Loucy (cell line): ENCODE results near the gene MYOM1.

Experiments used
- H2AFZ ChIP-seq: fragments of 200-600 bp; sonication (generic); 2 replicates; pipeline ENCODE4 v1.6.0; 2016; ENCODE audit warnings: antibody characterized with exemption, mild to moderate bottlenecking, low read length, moderate library complexity
- H3F3A ChIP-seq: fragments of 200-600 bp; 2 replicates; pipeline ENCODE4 v1.6.0; 2016; ENCODE audit warnings: antibody characterized with exemption, low read depth, mild to moderate bottlenecking
- H3K27me3 ChIP-seq: fragments of 200-600 bp; sonication (generic); 2 replicates; pipeline ENCODE4 v1.6.1; 2014; ENCODE audit warnings: low read length, mild to moderate bottlenecking; ENCODE audit not compliant: insufficient read depth, poor library complexity, severe bottlenecking
- H3K36me3 ChIP-seq: fragments of 200-600 bp; sonication (generic); 2 replicates; pipeline ENCODE4 v1.6.1; 2016; ENCODE audit warnings: low read length; ENCODE audit not compliant: insufficient read depth
- H3K4me1 ChIP-seq: fragments of 200-600 bp; sonication (generic); 2 replicates; pipeline ENCODE4 v1.5.1; 2014; ENCODE audit warnings: low read length, mild to moderate bottlenecking; ENCODE audit not compliant: insufficient read depth, poor library complexity, severe bottlenecking
- H3K4me2 ChIP-seq: fragments of 200-600 bp; sonication (generic); 2 replicates; pipeline ENCODE4 v1.6.0; 2014; ENCODE audit warnings: antibody characterized with exemption, low read length, low read depth, mild to moderate bottlenecking; ENCODE audit not compliant: poor library complexity, severe bottlenecking
- H3K4me3 ChIP-seq: fragments of 200-600 bp; sonication (generic); 2 replicates; pipeline ENCODE4 v1.5.1; 2014; ENCODE audit warnings: low read length, mild to moderate bottlenecking, mixed read lengths; ENCODE audit not compliant: poor library complexity, severe bottlenecking
- H3K79me2 ChIP-seq: fragments of 200-600 bp; sonication (generic); 2 replicates; pipeline ENCODE4 v1.6.1; 2014; ENCODE audit warnings: low read length; ENCODE audit not compliant: insufficient read depth
- H3K9ac ChIP-seq: fragments of 200-600 bp; sonication (generic); 2 replicates; pipeline ENCODE4 v1.6.0; 2014; ENCODE audit warnings: mild to moderate bottlenecking, low read depth, low read length, moderate library complexity; ENCODE audit not compliant: poor library complexity, severe bottlenecking
- H3K9me2 ChIP-seq: fragments of 200-600 bp; sonication (generic); replicated peaks from 2 replicates; pipeline ENCODE4 v1.6.1; 2016; ENCODE audit warnings: low read depth, low read length, mixed read lengths
- H3K9me3 ChIP-seq: fragments of 200-600 bp; sonication (generic); 2 replicates; pipeline ENCODE4 v1.6.1; 2014; ENCODE audit warnings: mild to moderate bottlenecking, antibody characterized with exemption, low read length, low read depth; ENCODE audit not compliant: insufficient read depth
- H4K20me1 ChIP-seq: fragments of 200-600 bp; sonication (generic); 2 replicates; pipeline ENCODE4 v1.6.0; 2014; ENCODE audit warnings: antibody characterized with exemption, low read length, mild to moderate bottlenecking; ENCODE audit not compliant: insufficient read depth, poor library complexity, severe bottlenecking
- EZH2phosphoT487 ChIP-seq: fragments of 200-600 bp; IDR thresholded peaks from 2 replicates; pipeline ENCODE4 v1.6.1; 2018; ENCODE audit warnings: antibody characterized with exemption, mild to moderate bottlenecking, moderate library complexity, borderline replicate concordance
- TF ChIP-seq, protein P1 (sequence below): fragments of 200-600 bp; sonication (generic); conservative IDR thresholded peaks from 2 replicates; pipeline ENCODE4 v1.5.1; 2014; ENCODE audit warnings: mild to moderate bottlenecking, antibody characterized with exemption, low read length

MYOM1 gene

DNA sequence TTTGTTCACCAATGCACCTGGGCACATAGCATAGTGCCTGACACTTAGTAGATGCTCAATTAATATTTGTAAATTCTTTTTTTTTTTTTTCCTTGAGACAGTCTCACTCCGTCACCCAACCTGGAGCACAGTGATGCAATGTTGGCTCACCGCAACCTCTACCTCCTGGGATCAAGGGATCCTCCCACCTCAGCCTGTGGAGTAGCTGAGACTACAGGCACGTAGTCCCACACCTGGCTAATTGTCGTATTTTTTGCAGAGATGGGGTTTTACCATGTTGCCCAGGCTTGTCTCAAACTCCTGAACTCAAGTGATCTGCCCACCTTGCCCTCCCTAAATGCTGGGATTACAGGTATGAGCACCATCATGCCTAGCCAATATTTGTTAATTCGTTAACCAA is 183.7 kb downstream of the MYOM1 start:
- Histone ChIP-seq H3K4me3 (no peak overlapping the region), H3K36me3 (no peaks in the 10 kb centered on the region), H3K4me2 (no peak overlapping the region), H3K9me3 (no peaks in the 10 kb centered on the region), H3K4me1 (no peaks in the 10 kb centered on the region), H2AFZ (no peak overlapping the region), H3K9ac (no peak overlapping the region), H4K20me1 (no peaks in the 10 kb centered on the region), H3K9me2 (no peaks in the 10 kb centered on the region), H3F3A (no peaks in the 10 kb centered on the region), H3K79me2 (no peaks in the 10 kb centered on the region), H3K27me3 (no peaks in the 10 kb centered on the region)
- TF ChIP-seq, protein P1, sequence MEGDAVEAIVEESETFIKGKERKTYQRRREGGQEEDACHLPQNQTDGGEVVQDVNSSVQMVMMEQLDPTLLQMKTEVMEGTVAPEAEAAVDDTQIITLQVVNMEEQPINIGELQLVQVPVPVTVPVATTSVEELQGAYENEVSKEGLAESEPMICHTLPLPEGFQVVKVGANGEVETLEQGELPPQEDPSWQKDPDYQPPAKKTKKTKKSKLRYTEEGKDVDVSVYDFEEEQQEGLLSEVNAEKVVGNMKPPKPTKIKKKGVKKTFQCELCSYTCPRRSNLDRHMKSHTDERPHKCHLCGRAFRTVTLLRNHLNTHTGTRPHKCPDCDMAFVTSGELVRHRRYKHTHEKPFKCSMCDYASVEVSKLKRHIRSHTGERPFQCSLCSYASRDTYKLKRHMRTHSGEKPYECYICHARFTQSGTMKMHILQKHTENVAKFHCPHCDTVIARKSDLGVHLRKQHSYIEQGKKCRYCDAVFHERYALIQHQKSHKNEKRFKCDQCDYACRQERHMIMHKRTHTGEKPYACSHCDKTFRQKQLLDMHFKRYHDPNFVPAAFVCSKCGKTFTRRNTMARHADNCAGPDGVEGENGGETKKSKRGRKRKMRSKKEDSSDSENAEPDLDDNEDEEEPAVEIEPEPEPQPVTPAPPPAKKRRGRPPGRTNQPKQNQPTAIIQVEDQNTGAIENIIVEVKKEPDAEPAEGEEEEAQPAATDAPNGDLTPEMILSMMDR: no peak
- TF ChIP-seq EZH2phosphoT487: no peak

DNA sequence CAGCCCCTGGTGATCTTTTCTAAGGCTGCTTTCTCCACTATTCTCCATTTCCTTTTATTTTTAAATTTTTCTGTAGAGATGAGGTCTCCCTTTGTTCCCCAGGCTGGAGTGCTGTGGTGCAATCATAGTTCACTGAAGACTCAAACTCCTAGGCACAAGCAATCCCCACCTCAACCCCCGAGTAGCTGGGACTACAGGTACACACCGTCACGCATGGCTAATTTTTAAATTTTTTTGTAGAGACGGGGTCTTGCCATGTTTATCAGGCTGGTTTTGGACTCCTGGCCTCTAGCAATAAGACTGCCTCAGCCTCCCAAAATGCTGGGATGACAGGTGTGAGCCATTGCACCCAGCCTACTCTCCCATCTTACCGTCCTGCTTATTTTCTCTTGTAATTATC is 184.1 kb downstream of the MYOM1 start:
- Histone ChIP-seq H2AFZ (no peak overlapping the region), H3K27me3 (no peaks in the 10 kb centered on the region), H3K4me1 (no peaks in the 10 kb centered on the region), H3K9me3 (no peaks in the 10 kb centered on the region), H4K20me1 (no peaks in the 10 kb centered on the region), H3K36me3 (no peaks in the 10 kb centered on the region), H3K4me2 (no peak overlapping the region), H3K9me2 (no peaks in the 10 kb centered on the region), H3K9ac (no peak overlapping the region), H3K4me3 (no peak overlapping the region), H3F3A (no peaks in the 10 kb centered on the region), H3K79me2 (no peaks in the 10 kb centered on the region)
- TF ChIP-seq, protein P1: no peak
- no peak for TF ChIP-seq EZH2phosphoT487

DNA sequence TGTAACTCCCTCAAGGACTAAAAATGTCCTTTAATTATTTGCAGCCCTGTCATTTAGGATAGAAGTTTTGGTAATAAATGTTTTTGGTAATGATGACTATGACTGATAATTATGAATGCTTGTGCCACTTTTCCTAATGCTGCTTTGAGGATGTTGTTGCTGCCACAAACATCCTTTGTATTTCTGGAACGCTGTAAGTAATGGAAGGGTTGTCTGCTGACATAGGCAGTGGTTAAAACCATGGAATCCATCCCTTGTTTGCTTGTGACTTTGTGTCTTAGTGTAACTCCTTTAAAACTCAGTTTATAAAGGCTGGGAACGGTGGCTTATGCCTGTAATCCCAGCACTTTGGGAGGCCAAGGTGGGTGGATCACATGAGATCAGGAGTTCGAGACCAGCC is 187.0 kb downstream of the MYOM1 start:
- Histone ChIP-seq H3K27me3 (no peaks in the 10 kb centered on the region), H3K4me2 (no peak overlapping the region), H3K4me3 (no peak overlapping the region), H3K9me3 (no peaks in the 10 kb centered on the region), H3K79me2 (no peaks in the 10 kb centered on the region), H3K9me2 (no peaks in the 10 kb centered on the region), H3K9ac (no peak overlapping the region), H4K20me1 (no peaks in the 10 kb centered on the region), H2AFZ (no peak overlapping the region), H3F3A (no peaks in the 10 kb centered on the region), H3K4me1 (no peaks in the 10 kb centered on the region), H3K36me3 (no peaks in the 10 kb centered on the region)
- TF ChIP-seq, protein P1: no peak
- TF ChIP-seq EZH2phosphoT487: no peak
